ENCODE measurements around the gene MAML2. TPM values are rescaled to one million over a fixed set of nuclear protein-coding genes. Genes with fewer than 3 reads are reported as not detected.
A peak's percentile ranks its signal among the peaks of the same experiment; 100 is the strongest.

MAML2 gene
- polyA plus RNA-seq, 1 of the 3 experiments (the other 2 are of a cell fraction) = 20.1 TPM

DNA sequence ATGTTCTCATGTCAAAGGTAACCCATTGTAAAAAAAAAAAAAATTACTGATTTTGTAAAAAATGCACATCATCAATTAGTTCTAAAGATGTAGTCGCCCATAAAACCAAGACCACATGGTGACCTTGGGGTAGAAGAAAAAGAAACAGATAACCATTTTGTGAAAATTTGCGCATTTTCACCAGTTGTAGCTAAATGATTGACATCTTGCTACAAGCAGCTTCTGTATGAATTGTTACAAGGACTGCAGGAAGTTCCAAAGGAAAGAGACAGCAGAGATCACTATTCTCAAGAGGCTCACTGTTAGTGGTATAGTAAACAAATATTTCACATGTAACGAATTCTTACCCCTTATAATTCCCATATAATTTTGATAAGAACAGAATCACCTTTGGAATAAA lies 48.7 kb downstream of the MAML2 start:
- peaks cover 92% of the 10 kb centered on the region for H3K79me2 ChIP-seq (ENCODE audit: insufficient read depth)
- DNase-seq = no peak

GRCh38 chr11:96293598-96294021 lies 49.4 kb downstream of the MAML2 start:
- Histone ChIP-seq H3F3A (replicated peaks; ENCODE audit: insufficient read depth) (peaks cover 21% of the 10 kb centered on the region), H3K9ac (peak overlapping the region; percentile 45; the same call in 1 of the 2 replicates), H3K36me3 (replicated peaks in 1 of 2; ENCODE audit: control insufficient read depth in 1 of 2, insufficient read depth in 2 of 2, low read length in 1 of 2) (peaks cover 3 to 5% of the 10 kb centered on the region in 2 experiments), H3K4me3 (ENCODE audit: low read depth in 2 of 2, low read length in 1 of 2) (peak overlapping the region in 1 of 2 experiments; percentile 6; a peak in 2 of 4 replicates), H3K9me2 (no peaks in the 10 kb centered on the region), H3K27me3 (ENCODE audit: insufficient read depth) (no peaks in the 10 kb centered on the region), H3K27ac (ENCODE audit: low read depth in 2 of 2, low read length in 1 of 2) (peak overlapping the region; percentile 62 to 86), H3K9me3 (no peaks in the 10 kb centered on the region), H3K79me2 (ENCODE audit: insufficient read depth) (peaks cover 96% of the 10 kb centered on the region), H2AFZ (ENCODE audit: low read depth) (no peak overlapping the region), H3K4me2 (peak overlapping the region; percentile 43), H4K20me1 (ENCODE audit: insufficient read depth) (no peaks in the 10 kb centered on the region), H3K4me1 (ENCODE audit: control insufficient read depth in 1 of 2, insufficient read depth in 2 of 2, low read depth in 1 of 2, low read length in 1 of 2) (peaks cover 3 to 27% of the 10 kb centered on the region in 2 experiments)
- TF ChIP-seq NFIC (IDR thresholded peaks at IDR 0.05; ENCODE audit: borderline replicate concordance) = no peak
- TF ChIP-seq EP300 (IDR thresholded peaks at IDR 0.05; ENCODE audit: borderline replicate concordance in 1 of 2, low read depth in 1 of 2, low read length in 1 of 2) = no peak
- TF ChIP-seq RFX5 (IDR thresholded peaks at IDR 0.05; ENCODE audit: low read length) = no peak
- TF ChIP-seq ELF1 (IDR thresholded peaks at IDR 0.05) = no peak
- TF ChIP-seq, protein P1, sequence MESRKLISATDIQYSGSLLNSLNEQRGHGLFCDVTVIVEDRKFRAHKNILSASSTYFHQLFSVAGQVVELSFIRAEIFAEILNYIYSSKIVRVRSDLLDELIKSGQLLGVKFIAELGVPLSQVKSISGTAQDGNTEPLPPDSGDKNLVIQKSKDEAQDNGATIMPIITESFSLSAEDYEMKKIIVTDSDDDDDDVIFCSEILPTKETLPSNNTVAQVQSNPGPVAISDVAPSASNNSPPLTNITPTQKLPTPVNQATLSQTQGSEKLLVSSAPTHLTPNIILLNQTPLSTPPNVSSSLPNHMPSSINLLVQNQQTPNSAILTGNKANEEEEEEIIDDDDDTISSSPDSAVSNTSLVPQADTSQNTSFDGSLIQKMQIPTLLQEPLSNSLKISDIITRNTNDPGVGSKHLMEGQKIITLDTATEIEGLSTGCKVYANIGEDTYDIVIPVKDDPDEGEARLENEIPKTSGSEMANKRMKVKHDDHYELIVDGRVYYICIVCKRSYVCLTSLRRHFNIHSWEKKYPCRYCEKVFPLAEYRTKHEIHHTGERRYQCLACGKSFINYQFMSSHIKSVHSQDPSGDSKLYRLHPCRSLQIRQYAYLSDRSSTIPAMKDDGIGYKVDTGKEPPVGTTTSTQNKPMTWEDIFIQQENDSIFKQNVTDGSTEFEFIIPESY (IDR thresholded peaks at IDR 0.05; ENCODE audit: borderline replicate concordance, low read depth) = no peak
- no peak for TF ChIP-seq EZH2phosphoT487 (IDR thresholded peaks at IDR 0.05; ENCODE audit: borderline replicate concordance, low read depth)
- TF ChIP-seq, protein P2, sequence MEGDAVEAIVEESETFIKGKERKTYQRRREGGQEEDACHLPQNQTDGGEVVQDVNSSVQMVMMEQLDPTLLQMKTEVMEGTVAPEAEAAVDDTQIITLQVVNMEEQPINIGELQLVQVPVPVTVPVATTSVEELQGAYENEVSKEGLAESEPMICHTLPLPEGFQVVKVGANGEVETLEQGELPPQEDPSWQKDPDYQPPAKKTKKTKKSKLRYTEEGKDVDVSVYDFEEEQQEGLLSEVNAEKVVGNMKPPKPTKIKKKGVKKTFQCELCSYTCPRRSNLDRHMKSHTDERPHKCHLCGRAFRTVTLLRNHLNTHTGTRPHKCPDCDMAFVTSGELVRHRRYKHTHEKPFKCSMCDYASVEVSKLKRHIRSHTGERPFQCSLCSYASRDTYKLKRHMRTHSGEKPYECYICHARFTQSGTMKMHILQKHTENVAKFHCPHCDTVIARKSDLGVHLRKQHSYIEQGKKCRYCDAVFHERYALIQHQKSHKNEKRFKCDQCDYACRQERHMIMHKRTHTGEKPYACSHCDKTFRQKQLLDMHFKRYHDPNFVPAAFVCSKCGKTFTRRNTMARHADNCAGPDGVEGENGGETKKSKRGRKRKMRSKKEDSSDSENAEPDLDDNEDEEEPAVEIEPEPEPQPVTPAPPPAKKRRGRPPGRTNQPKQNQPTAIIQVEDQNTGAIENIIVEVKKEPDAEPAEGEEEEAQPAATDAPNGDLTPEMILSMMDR (IDR thresholded peaks at IDR 0.05) = no peak
- no peak for TF ChIP-seq GATA2 (CRISPR knock-in tag; IDR thresholded peaks at IDR 0.05)
- POLR2A ChIA-PET = no interaction called here
- CTCF ChIA-PET = interaction anchor here (0.8 to 1.6 kb wide), 3 partner anchors 9 to 327 kb away, joined by 3 read pairs; no protein-coding TSS in a partner anchor
- WGBS (ENCODE audit: low lambda C conversion rate) = 41% methylated on average over 3 of the region's 3 CpGs
- no peak for DNase-seq

More for the DNA sequence above, 48.7 kb downstream of the MAML2 start:
- H3K4me3 ChIP-seq (ENCODE audit: low read depth in 2 of 2, low read length in 1 of 2) = no peak overlapping the region; a peak in 1 of 4 replicates
- WGBS (ENCODE audit: low lambda C conversion rate) = 92% methylated on average over 3 of the region's 3 CpGs
- TF ChIP-seq REST (IDR thresholded peaks at IDR 0.05; ENCODE audit: low read depth, low read length) = no peak
- TF ChIP-seq PBX3 (IDR thresholded peaks at IDR 0.05) = 0 out of 2 replicates have a peak, but pooled peaks have one; percentile 21
- no peak for TF ChIP-seq TCF12 (IDR thresholded peaks at IDR 0.05)
- TF ChIP-seq FOXJ3 (CRISPR knock-in tag; IDR thresholded peaks at IDR 0.05) = no peak
- TF ChIP-seq SMC3 (IDR thresholded peaks at IDR 0.05; ENCODE audit: low read depth, low read length) = no peak
- peaks cover 3 to 5% of the 10 kb centered on the region in 2 experiments for H3K36me3 ChIP-seq (replicated peaks in 1 of 2; ENCODE audit: control insufficient read depth in 1 of 2, insufficient read depth in 2 of 2, low read length in 1 of 2)
- no peaks in the 10 kb centered on the region for H3K9me2 ChIP-seq
- peak overlapping the region; percentile 62 to 86 for H3K27ac ChIP-seq (ENCODE audit: low read depth in 2 of 2, low read length in 1 of 2)
- no peaks in the 10 kb centered on the region for H3K27me3 ChIP-seq (ENCODE audit: insufficient read depth)
- no peak overlapping the region for H2AFZ ChIP-seq (ENCODE audit: low read depth)
- POLR2A ChIA-PET = no interaction called here
- peak overlapping the region; percentile 45; the same call in 1 of the 2 replicates for H3K9ac ChIP-seq
- peaks cover 3 to 29% of the 10 kb centered on the region in 2 experiments for H3K4me1 ChIP-seq (ENCODE audit: control insufficient read depth in 1 of 2, insufficient read depth in 2 of 2, low read depth in 1 of 2, low read length in 1 of 2)
- no peaks in the 10 kb centered on the region for H4K20me1 ChIP-seq (ENCODE audit: insufficient read depth)
- H3F3A ChIP-seq (replicated peaks; ENCODE audit: insufficient read depth) = peaks cover 18% of the 10 kb centered on the region
- H3K4me2 ChIP-seq = peak overlapping the region; percentile 43
- H3K9me3 ChIP-seq = no peaks in the 10 kb centered on the region
- CTCF ChIA-PET = interaction anchor here (0.7 to 1.1 kb wide), 2 partner anchors 328 to 447 kb away, joined by 3 read pairs; no protein-coding TSS in a partner anchor

Data from SK-N-SH (cell line).